CMK (cell line): ENCODE measurements around the gene BCL2L13.
"Not testable (repeated sequence)": the region's sequence is repeated elsewhere in the genome, so short reads cannot be mapped to it uniquely, and the experiment has no call there.

Experiments
- DNase-seq: peaks from one replicate; pipeline ENCODE4 v3.0.0-alpha.2; 2010; ENCODE audit warnings: low read depth

BCL2L13 gene

GRCh38 chr22:17638432-17639246, at the start of gene BCL2L13:
Gene BCL2L13, plus strand, starts transcription at chr22:17638757. Its CDS starts 16,955 bp downstream, at chr22:17655712.
- DNase-seq: peak; percentile 92

GRCh38 chr22:17589810-17590375, 48.7 kb upstream of the BCL2L13 start:
- no peak for DNase-seq

GRCh38 chr22:17590586-17590985, 48.0 kb upstream of the BCL2L13 start:
- DNase-seq: no peak

- no peak for DNase-seq
Measured at GRCh38 chr22:17592201-17592600, 46.4 kb upstream of the BCL2L13 start.

- DNase-seq: no peak
Measured at GRCh38 chr22:17596226-17596625, 42.3 kb upstream of the BCL2L13 start.

GRCh38 chr22:17597217-17597616, 41.3 kb upstream of the BCL2L13 start:
- DNase-seq: no peak

- DNase-seq: no peak
Measured at GRCh38 chr22:17598318-17598717, 40.2 kb upstream of the BCL2L13 start.

GRCh38 chr22:17601031-17601430, 37.5 kb upstream of the BCL2L13 start:
- DNase-seq: no peak

- DNase-seq: no peak
Measured at GRCh38 chr22:17603668-17604067, 34.9 kb upstream of the BCL2L13 start.

- no peak for DNase-seq
Measured at GRCh38 chr22:17606496-17606895, 32.1 kb upstream of the BCL2L13 start.

GRCh38 chr22:17607891-17608521, 30.6 kb upstream of the BCL2L13 start:
- DNase-seq: no peak

- no peak for DNase-seq
Measured at GRCh38 chr22:17612057-17612456, 26.5 kb upstream of the BCL2L13 start.

- DNase-seq: no peak
Measured at GRCh38 chr22:17613280-17613679, 25.3 kb upstream of the BCL2L13 start.

GRCh38 chr22:17627961-17628405, 10.6 kb upstream of the BCL2L13 start:
- no peak for DNase-seq

GRCh38 chr22:17628406-17629172, 10.0 kb upstream of the BCL2L13 start, which contains the start of gene ATP6V1E1:
Gene ATP6V1E1, minus strand, starts transcription at chr22:17628749. Its CDS starts 114 bp downstream, at chr22:17628635.
- DNase-seq: peak; percentile 94

GRCh38 chr22:17629173-17629489, 9.4 kb upstream of the BCL2L13 start:
- no peak for DNase-seq

- no peak for DNase-seq
Measured at GRCh38 chr22:17629641-17630040, 8.9 kb upstream of the BCL2L13 start.

GRCh38 chr22:17631076-17631565, 7.4 kb upstream of the BCL2L13 start:
- DNase-seq: no peak

GRCh38 chr22:17633217-17633997, 5.2 kb upstream of the BCL2L13 start:
- DNase-seq: no peak

GRCh38 chr22:17633998-17634323, 4.6 kb upstream of the BCL2L13 start:
- DNase-seq: no peak

- DNase-seq: no peak
Measured at GRCh38 chr22:17634696-17635095, 3.9 kb upstream of the BCL2L13 start.

- DNase-seq: not testable (repeated sequence)
Measured at GRCh38 chr22:17636850-17637249, 1.7 kb upstream of the BCL2L13 start.
